ENCODE data around the gene PKN1. TPM values are rescaled to one million over a fixed set of nuclear protein-coding genes. Genes with fewer than 3 reads are reported as not detected.

PKN1 gene
- total and polyA plus RNA-seq, 2 experiments from 2014 or later, result 47.2 to 128 TPM

GRCh38 chr19:14510311-14511228, 77.5 kb downstream of the PKN1 start:
- no peaks in the 10 kb centered on the region for H3K27me3 ChIP-seq (replicated peaks; ENCODE audit: insufficient read depth)
- H2AFZ ChIP-seq, result peak overlapping the region; percentile 68
- H3K9me3 ChIP-seq (ENCODE audit: low read depth), result no peaks in the 10 kb centered on the region
- 3 to 4% methylated on average over 21 to 22 of the region's 22 CpGs for WGBS, 2 experiments (ENCODE audit: low coverage in 1 of 2, low lambda C conversion rate in 2 of 2, missing lambda C conversion rate in 2 of 2)
- H3K9me2 ChIP-seq (ENCODE audit: insufficient read depth), result no peaks in the 10 kb centered on the region
- H3K36me3 ChIP-seq (ENCODE audit: low read depth), result peaks cover 15% of the 10 kb centered on the region
- peak; percentile 82 for DNase-seq
- H3K9ac ChIP-seq, result peak overlapping the region; percentile 81
- peak overlapping the region; percentile 85 for H3K27ac ChIP-seq
- peak overlapping the region; percentile 63 for H3K4me3 ChIP-seq
- in situ Hi-C loops (cut with MboI), result no loop called here
- H3K79me2 ChIP-seq (ENCODE audit: insufficient read depth), result peaks cover 18% of the 10 kb centered on the region
- H3F3A ChIP-seq (ENCODE audit: insufficient read depth), result peaks cover 65% of the 10 kb centered on the region
- TF ChIP-seq EZH2 (IDR thresholded peaks at IDR 0.05; ENCODE audit: insufficient read depth, poor library complexity, severe bottlenecking), result no peak
- peak overlapping the region; percentile 61 for H3K4me2 ChIP-seq (ENCODE audit: unreplicated experiment)
- H4K20me1 ChIP-seq (ENCODE audit: insufficient read depth), result no peaks in the 10 kb centered on the region
- peaks cover 42% of the 10 kb centered on the region for H3K4me1 ChIP-seq (ENCODE audit: insufficient read depth)

- no peak for TF ChIP-seq EZH2phosphoT487 (IDR thresholded peaks at IDR 0.05; ENCODE audit: insufficient read depth, low read depth)
- H3K79me2 ChIP-seq (ENCODE audit: insufficient read depth), result peaks cover 25% of the 10 kb centered on the region
- H3K27ac ChIP-seq, result peak overlapping the region; percentile 85
- DNase-seq, result no peak
- WGBS, 2 experiments (ENCODE audit: low coverage in 1 of 2, low lambda C conversion rate in 2 of 2, missing lambda C conversion rate in 2 of 2), result 26% methylated on average over 4 of the region's 4 CpGs
- in situ Hi-C loops (cut with MboI), result no loop called here
- H3K9me3 ChIP-seq (ENCODE audit: low read depth), result no peaks in the 10 kb centered on the region
- peak overlapping the region; percentile 81 for H3K9ac ChIP-seq
- H4K20me1 ChIP-seq (ENCODE audit: insufficient read depth), result no peaks in the 10 kb centered on the region
- peaks cover 40% of the 10 kb centered on the region for H3K4me1 ChIP-seq (ENCODE audit: insufficient read depth)
- peaks cover 20% of the 10 kb centered on the region for H3K36me3 ChIP-seq (ENCODE audit: low read depth)
- H3K27me3 ChIP-seq (replicated peaks; ENCODE audit: insufficient read depth), result no peaks in the 10 kb centered on the region
- peak overlapping the region; percentile 9 for H3K4me2 ChIP-seq (ENCODE audit: unreplicated experiment)
- peak overlapping the region; percentile 63 for H3K4me3 ChIP-seq
- H3F3A ChIP-seq (ENCODE audit: insufficient read depth), result peaks cover 60% of the 10 kb centered on the region
- no peaks in the 10 kb centered on the region for H3K9me2 ChIP-seq (ENCODE audit: insufficient read depth)
- peak overlapping the region; percentile 57 for H2AFZ ChIP-seq
These were observed 78.1 kb downstream of the PKN1 start for GRCh38 chr19:14511229-14511593.

GRCh38 chr19:14512406-14512961, 79.4 kb downstream of the PKN1 start:
- Histone ChIP-seq H4K20me1 (ENCODE audit: insufficient read depth) (no peaks in the 10 kb centered on the region), H3K4me2 (ENCODE audit: unreplicated experiment) (no peak overlapping the region), H3K9me2 (ENCODE audit: insufficient read depth) (no peaks in the 10 kb centered on the region), H3K9me3 (ENCODE audit: low read depth) (no peaks in the 10 kb centered on the region), H3K27ac (no peak overlapping the region), H3K36me3 (ENCODE audit: low read depth) (peaks cover 24% of the 10 kb centered on the region), H3K79me2 (ENCODE audit: insufficient read depth) (peaks cover 38% of the 10 kb centered on the region), H3K4me3 (no peak overlapping the region), H2AFZ (no peak overlapping the region), H3K9ac (no peak overlapping the region), H3K27me3 (replicated peaks; ENCODE audit: insufficient read depth) (no peaks in the 10 kb centered on the region), H3K4me1 (ENCODE audit: insufficient read depth) (peaks cover 31% of the 10 kb centered on the region), H3F3A (ENCODE audit: insufficient read depth) (peaks cover 54% of the 10 kb centered on the region)
- 97% methylated on average over 14 of the region's 14 CpGs for WGBS, 2 experiments (ENCODE audit: low coverage in 1 of 2, low lambda C conversion rate in 2 of 2, missing lambda C conversion rate in 2 of 2)
- in situ Hi-C loops (cut with MboI), result no loop called here
- DNase-seq, result no peak
- TF ChIP-seq EZH2 (IDR thresholded peaks at IDR 0.05; ENCODE audit: insufficient read depth, poor library complexity, severe bottlenecking), result no peak
- no peak for TF ChIP-seq EZH2phosphoT487 (IDR thresholded peaks at IDR 0.05; ENCODE audit: insufficient read depth, low read depth)

DNA sequence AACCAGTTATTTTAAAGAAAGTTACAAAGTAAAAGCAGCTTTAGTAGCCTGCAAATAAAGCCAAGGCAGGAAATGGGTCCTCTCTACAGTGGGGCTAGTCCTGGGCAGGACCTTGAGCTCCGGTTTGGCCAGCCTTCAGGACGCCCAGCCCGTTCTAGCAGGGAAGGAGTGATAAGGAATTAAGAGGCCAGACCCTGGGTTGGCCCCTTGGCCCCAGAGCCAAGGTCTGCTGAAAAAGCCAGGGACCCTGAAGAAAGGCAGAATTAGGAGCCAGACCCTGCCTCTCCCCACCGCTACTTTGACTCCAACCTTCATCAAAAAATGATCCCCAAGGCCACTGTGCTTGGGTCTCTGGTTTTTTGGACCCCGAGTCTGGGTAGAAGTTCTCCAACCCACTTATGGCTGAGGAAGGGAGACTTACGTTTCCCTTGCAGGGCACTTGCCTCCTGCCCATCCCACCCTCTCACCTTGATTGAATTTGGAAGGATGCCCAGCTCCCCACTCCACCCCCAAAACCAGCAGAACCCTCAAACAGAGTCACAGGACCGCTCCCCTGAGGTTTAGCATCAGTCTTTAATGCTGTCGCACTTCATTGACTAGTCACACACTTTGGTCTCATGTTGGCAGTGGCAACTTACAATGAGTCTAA, 81.2 kb downstream of the PKN1 start:
- no peak for DNase-seq
- H3K4me1 ChIP-seq (ENCODE audit: insufficient read depth), result peaks cover 33% of the 10 kb centered on the region

More for the DNA sequence above, 81.2 kb downstream of the PKN1 start:
- H3K27me3 ChIP-seq (replicated peaks; ENCODE audit: insufficient read depth), result no peaks in the 10 kb centered on the region
- no peak overlapping the region for H3K4me3 ChIP-seq
- peaks cover 48% of the 10 kb centered on the region for H3F3A ChIP-seq (ENCODE audit: insufficient read depth)
- H4K20me1 ChIP-seq (ENCODE audit: insufficient read depth), result no peaks in the 10 kb centered on the region
- WGBS, 2 experiments (ENCODE audit: low coverage in 1 of 2, low lambda C conversion rate in 2 of 2, missing lambda C conversion rate in 2 of 2), result 88% methylated on average over 8 of the region's 8 CpGs
- H2AFZ ChIP-seq, result no peak overlapping the region
- H3K4me2 ChIP-seq (ENCODE audit: unreplicated experiment), result no peak overlapping the region
- H3K9ac ChIP-seq, result no peak overlapping the region
- H3K27ac ChIP-seq, result no peak overlapping the region
- peaks cover 24% of the 10 kb centered on the region for H3K36me3 ChIP-seq (ENCODE audit: low read depth)
- in situ Hi-C loops (cut with MboI), result no loop called here
- H3K9me2 ChIP-seq (ENCODE audit: insufficient read depth), result no peaks in the 10 kb centered on the region
- TF ChIP-seq EZH2phosphoT487 (IDR thresholded peaks at IDR 0.05; ENCODE audit: insufficient read depth, low read depth), result no peak
- TF ChIP-seq EZH2 (IDR thresholded peaks at IDR 0.05; ENCODE audit: insufficient read depth, poor library complexity, severe bottlenecking), result no peak
- no peaks in the 10 kb centered on the region for H3K9me3 ChIP-seq (ENCODE audit: low read depth)
- peaks cover 40% of the 10 kb centered on the region for H3K79me2 ChIP-seq (ENCODE audit: insufficient read depth)

Data from GM23248 (cell line).